SIG-M5 treated with dmso at 0.1 percent for 504 hours (cell line): ENCODE measurements around the gene KANSL1.

ENCODE experiments used
- DNase-seq: peaks from one replicate; lab custom pipeline; 2025; ENCODE audit not compliant: unreplicated experiment; lab: John Stamatoyannopoulos, UW

Gene KANSL1

GRCh38 chr17:46140645-46141197 is 52.5 kb downstream of the KANSL1 start:
- no peak for DNase-seq

DNA sequence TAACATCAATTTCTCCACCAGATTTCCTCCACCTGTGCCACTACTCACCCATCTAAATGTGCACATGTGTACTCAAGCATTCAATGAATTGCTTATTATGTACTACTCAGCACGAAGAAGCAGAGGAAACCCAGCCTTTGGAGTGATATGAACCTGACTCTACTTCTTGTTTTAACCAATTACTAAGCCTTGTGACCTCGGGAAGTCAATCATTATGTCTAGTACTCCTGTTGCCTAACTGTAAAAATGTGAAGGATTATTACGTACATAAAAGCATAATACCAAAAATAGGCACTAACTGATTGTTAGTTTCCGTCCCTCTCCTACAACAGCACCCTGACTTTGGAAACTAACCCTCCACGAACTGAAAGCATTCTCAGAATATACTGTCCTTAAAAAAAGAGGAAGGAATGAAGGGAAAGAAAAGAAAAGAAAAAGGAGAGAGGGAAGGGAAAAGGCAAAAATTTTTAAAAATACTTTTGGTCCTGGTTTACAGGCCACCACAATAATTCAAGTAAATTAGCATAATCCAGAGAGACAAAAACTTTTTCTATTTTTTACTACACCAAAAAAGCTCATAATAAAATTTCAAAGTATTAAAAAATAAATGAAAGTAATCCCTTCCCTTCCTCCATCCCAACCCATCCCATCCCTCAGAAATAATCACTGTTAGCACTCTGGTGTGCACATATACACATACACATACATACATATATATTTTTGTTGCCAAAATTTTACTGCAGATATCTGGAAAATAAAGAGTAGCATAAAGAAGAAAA is 53.6 kb downstream of the KANSL1 start:
- peak; percentile 89 for DNase-seq

DNA sequence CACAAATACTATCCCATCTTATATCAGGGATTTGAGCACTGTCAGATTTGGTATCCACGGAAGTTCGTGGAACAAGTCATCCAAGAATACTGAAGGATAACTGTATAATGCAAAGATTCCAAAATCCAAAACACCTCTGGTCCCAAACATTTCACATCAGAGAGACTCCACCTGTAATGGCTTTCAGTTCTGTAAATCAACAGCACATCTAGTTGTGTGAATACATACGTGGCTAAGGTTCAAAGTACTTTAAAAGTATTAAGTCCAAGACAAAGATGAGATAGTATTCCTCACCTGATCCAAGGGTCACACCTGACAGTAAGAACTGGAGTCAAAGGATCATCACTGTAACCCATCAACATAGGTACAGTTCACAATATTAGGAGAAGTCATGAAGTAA is 54.8 kb downstream of the KANSL1 start:
- DNase-seq: no peak

DNA sequence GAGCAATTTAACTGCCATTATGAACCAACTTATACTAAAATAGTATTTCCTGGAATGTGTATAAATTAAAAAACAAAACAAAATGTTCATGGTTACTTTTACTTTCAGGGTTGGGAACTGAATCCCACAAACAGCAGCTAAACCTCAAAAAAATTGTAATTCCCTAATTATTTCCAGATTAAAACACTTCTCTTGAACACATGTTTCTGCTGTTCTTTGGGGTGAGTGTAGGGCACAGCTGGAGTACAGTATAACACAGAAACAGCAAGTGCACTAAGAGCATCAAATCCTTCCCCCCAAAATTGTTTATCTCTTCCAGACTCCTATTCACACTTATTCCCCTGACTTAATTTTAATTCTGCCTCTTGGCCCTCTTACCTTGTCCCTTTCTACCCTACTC is 56.4 kb downstream of the KANSL1 start:
- no peak for DNase-seq

DNA sequence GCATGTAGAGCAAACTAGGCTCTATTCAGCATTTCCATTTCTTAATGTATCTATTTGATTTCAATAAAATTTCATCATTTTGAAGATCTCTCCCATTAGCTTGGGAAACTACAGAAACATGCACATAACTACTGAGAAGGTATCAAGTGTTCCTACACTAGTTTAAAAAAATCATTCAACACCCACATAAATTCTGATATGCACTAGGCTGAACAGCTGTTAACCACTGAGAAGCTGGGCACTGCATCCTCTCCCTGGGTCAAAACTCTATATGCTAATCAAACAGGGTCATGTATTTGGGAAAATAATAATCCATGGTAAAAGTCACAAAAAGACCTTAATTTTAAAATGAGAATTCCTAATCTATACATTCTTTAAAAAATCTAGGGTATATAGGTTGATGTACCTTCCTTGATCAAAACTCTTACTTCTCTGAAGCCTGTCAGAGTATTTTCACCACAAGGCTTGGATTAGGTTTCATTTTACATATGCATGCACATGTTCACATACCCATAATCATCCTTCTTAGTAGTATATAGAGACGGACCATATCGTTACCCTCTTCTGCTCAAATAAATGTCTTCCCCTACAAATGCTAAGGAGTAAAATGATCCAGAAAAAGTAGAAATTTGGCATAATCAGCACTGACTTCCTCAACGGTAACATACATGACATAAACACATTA is 57.2 kb downstream of the KANSL1 start:
- no peak for DNase-seq

DNA sequence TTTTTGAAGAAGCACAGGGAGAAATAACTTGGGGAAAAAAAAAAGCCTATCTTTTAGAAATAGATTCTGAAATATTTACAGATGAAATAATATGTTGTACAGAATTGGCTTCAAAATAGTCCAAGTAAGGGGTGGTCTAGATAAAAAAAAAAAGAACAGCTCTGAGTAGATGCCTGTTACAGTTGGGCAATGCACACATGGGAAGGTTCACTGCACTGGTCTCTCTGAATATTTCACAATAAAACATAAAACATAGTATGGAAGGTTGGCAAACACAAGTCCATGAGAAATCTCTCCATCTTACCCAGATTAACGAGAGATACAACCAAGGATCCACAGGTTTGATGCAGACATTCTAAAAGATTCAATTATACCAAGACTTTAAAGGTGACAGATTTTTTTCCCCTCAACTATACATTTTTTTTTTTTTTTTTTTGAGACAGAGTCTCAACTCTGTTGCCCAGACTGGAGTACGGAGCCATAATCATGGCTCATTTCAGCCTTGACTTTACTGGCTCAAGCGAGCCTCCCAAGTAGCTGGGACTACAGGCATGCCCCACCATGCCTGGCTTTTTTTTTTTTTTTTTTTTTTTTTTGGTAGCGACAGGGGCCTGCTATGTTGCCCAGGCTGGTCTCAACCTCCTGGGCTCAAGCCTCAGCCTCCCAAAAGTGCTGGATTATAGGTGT is 58.0 kb downstream of the KANSL1 start:
- peak; percentile 74 for DNase-seq

DNA sequence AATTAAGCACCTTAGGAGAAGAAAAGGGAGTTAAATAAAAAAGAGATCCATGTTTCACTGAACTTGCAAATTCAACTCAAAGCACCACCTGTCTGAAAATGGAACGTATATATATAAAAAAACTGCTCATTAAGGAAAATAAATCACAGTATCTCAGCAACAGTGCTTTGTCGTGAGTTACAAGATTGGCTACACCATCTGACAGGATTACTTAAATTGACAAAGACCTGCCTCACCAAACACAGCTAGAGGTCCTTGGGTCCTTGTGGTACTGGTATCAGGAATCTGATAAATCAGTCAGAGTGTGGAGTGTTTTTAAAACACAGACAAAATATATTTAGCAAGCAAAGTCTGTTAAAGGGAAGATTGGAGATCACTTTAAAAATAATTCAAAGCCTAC is 63.9 kb downstream of the KANSL1 start:
- no peak for DNase-seq

- DNase-seq: no peak
Observed at GRCh38 chr17:46128453-46128852, 64.8 kb downstream of the KANSL1 start.

DNA sequence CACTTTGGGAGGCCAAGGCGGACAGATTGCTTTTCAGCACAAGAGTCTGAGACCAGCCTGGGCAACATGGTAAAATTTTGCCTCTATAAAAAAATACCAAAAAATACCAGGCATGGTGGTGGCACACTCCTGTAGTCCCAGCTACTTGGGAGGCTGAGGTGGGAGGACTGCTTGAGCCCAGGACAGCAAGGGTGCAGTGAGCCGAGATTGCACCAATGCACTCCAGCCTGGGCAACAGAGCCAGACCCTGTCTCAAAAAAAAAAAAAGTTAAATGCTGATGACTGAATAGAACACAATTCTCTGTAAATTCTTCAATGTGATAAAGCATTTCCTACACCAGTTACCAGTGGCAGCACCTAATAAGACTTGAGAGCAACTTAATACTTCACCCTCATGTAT is 65.7 kb downstream of the KANSL1 start:
- DNase-seq: no peak

DNA sequence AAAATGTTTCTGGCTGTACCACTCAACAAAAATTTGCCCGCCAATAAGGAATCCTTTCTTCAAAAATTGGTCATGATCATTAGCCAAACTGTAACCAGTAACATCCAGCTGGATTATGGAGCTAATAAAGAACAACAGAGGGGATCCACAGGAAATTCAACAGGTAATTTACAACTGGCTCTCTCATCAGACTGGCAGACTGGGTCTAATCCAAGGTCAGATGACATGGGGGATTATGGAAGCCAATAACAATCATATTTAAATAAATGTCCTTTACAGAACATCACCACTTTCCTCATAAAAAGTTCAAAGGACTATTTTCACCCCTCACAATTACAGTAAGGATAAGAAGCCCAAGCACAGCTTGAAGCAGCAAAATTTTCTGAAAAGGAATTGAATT is 66.4 kb downstream of the KANSL1 start:
- no peak for DNase-seq

GRCh38 chr17:46125831-46126230 is 67.4 kb downstream of the KANSL1 start:
- no peak for DNase-seq

DNA sequence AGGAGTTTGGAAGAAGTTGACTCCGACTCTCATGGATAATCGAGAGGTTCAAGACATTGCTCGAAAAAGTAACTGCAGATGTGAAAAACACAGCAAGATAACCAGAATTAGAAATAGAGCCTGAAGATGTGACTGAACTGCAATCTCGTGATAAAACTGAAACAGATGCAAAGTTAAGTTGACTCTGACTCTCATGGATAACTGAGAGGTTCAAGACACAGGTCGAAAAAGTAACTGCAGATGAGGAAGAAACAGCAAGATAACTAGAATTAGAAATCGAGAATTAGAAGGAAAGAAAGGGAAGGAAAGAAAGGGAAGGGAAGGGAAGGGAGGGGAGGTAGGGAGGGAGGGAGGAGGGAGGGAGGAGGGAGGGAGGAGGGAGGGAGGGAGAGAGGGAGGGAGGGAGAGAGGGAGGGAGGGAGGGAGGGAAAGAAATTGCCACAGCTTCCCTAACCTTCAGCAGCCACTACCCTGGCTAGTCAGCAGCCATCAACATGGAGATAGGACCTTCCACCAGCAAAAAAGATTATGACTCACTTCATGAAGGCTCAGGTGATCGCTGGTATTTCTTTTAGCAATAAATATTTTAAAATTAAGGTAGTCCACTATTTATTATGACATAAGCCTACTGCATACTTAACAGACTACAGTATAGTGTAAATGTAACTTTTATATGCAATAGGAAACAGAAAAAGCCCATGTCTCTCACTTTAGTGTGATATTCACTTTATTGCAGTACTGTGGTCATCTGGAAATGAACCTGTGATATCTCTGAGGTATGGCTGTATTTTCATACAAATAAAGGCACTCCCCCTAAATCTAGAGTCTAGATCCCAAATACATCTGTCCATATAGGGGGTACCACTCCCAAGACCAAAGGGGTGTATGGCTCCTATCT is 68.3 kb downstream of the KANSL1 start:
- no peak for DNase-seq

DNA sequence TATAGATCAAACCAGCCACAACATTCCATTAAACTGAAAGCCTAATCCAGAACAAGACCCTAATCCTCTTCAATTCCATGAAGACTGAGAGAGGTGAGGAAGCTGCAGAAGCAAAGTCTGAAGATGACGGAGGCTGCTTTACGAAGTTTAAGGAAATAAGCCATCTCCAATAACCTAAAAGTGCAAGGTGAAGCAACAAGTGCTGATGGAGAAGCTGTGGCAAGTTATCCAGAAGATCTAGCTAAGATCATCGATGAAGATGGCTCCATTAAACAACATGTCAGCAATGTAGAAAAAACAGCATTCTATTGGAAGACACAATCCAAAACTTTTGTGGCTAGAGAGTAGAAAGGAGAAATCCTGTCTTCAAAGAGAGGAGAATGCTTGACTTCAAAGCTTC is 69.6 kb downstream of the KANSL1 start:
- DNase-seq: no peak

DNA sequence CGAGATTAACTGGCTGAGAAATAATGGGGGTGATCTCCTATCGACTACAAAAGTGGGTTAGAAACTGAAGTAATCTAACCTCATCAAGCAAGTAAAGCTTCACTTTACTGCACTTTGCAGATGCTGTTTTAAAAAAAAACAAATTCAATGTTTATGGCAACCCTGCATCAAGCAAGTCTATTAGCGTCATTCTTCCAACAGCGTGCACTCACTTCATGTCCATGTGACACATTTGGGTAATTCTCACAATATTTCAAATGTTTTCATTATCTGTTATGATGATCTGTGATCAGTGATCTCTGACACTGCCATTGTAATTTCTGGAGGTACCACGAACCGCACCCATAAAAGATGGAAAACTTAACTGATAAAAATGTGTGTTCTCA is 70.8 kb downstream of the KANSL1 start:
- DNase-seq: no peak

DNA sequence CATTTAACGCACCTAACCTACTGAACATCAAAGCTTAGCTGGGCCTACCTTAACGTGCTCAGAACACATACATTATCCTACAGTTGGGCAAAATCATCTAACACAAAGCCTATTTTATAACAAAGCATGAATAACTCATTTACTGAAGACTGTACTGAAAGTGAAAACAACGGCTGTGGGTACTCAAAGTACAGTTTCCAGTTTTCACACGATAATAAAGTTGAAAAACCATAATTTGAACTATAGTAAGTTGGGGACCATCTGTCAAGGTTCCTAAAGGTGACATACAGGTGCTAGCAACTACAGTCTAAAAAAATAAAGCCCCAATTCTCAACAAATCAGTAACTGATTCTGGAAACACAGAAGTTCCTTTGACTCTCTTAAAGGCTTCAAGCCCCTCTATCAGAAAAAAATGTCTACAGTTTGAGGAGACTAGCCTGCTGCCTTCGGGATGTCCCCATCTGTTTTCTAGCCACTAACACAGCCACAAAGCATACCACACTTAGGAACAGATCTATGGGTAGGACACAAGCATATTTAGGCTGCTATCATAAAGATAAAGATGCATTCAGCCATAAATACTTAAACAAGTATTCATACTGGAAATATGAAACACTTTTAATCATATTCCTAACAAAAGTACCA is 71.3 kb downstream of the KANSL1 start:
- no peak for DNase-seq

DNA sequence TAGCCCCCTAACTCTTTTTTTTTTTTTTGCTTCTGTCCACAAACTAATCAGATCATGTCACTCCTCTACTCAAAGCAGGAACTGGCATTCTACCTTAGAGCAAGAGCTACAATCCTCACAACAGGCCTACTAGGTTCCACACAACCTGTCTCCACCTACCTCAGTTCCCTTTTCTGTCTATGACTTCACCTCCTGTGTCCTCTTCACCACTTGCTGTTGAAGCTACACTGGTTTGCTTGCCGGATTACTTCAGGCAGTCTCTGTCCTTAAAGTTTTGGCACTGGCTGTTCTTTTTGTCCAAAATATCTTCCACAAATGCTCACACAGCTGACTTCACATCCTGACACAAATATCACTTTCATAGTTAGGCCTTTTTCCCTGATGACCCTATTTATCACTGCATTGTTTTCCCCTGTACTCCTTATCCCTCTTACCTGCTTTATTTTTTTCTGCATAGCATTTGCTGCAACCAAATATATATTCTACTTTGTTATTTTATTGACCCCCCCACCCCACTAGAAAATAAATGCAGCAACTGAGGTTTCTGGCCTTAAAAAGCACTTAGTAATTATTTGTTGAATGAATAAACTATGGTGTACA is 72.0 kb downstream of the KANSL1 start:
- DNase-seq: no peak

GRCh38 chr17:46120537-46120936 is 72.7 kb downstream of the KANSL1 start:
- no peak for DNase-seq

GRCh38 chr17:46120078-46120477 is 73.2 kb downstream of the KANSL1 start:
- DNase-seq: no peak

- DNase-seq: no peak
Observed at GRCh38 chr17:46118964-46119363, 74.3 kb downstream of the KANSL1 start.
